Measurements from ENCODE around the gene PCBD2.
"Not testable (repeated sequence)": the region's sequence is repeated elsewhere in the genome, so short reads cannot be mapped to it uniquely, and the experiment has no call there.

PCBD2 gene

GRCh38 chr5:134994560-134995156, 89.7 kb downstream of the PCBD2 start:
- H3K27me3 ChIP-seq (ENCODE audit: control insufficient read depth, insufficient read depth, low read length) = no peaks in the 10 kb centered on the region
- H3K4me1 ChIP-seq (ENCODE audit: control insufficient read depth, insufficient read depth, low read length) = no peaks in the 10 kb centered on the region
- no peaks in the 10 kb centered on the region for H3K36me3 ChIP-seq (ENCODE audit: insufficient read depth, low read length)
- H3K4me2 ChIP-seq (ENCODE audit: low read length) = no peak overlapping the region
- no peaks in the 10 kb centered on the region for H3K9me3 ChIP-seq (replicated peaks; ENCODE audit: low read length)
- no peak overlapping the region for H3K9ac ChIP-seq (ENCODE audit: low read depth, low read length)
- no peak overlapping the region for H3K4me3 ChIP-seq (ENCODE audit: low read length)

GRCh38 chr5:134995850-134996402, 91.0 kb downstream of the PCBD2 start:
- no peak overlapping the region for H3K9ac ChIP-seq (ENCODE audit: low read depth, low read length)
- no peaks in the 10 kb centered on the region for H3K4me1 ChIP-seq (ENCODE audit: control insufficient read depth, insufficient read depth, low read length)
- no peaks in the 10 kb centered on the region for H3K27me3 ChIP-seq (ENCODE audit: control insufficient read depth, insufficient read depth, low read length)
- H3K4me3 ChIP-seq (ENCODE audit: low read length) = no peak overlapping the region
- H3K9me3 ChIP-seq (replicated peaks; ENCODE audit: low read length) = no peaks in the 10 kb centered on the region
- no peaks in the 10 kb centered on the region for H3K36me3 ChIP-seq (ENCODE audit: insufficient read depth, low read length)
- H3K4me2 ChIP-seq (ENCODE audit: low read length) = no peak overlapping the region

GRCh38 chr5:134997015-134997414, 92.1 kb downstream of the PCBD2 start:
- H3K9ac ChIP-seq (ENCODE audit: low read depth, low read length) = no peak overlapping the region
- no peaks in the 10 kb centered on the region for H3K9me3 ChIP-seq (replicated peaks; ENCODE audit: low read length)
- H3K36me3 ChIP-seq (ENCODE audit: insufficient read depth, low read length) = no peaks in the 10 kb centered on the region
- H3K27me3 ChIP-seq (ENCODE audit: control insufficient read depth, insufficient read depth, low read length) = no peaks in the 10 kb centered on the region
- no peaks in the 10 kb centered on the region for H3K4me1 ChIP-seq (ENCODE audit: control insufficient read depth, insufficient read depth, low read length)
- no peak overlapping the region for H3K4me3 ChIP-seq (ENCODE audit: low read length)
- H3K4me2 ChIP-seq (ENCODE audit: low read length) = no peak overlapping the region

GRCh38 chr5:134998068-134998467, 93.1 kb downstream of the PCBD2 start:
- H3K36me3 ChIP-seq (ENCODE audit: insufficient read depth, low read length); H3K4me1 ChIP-seq (ENCODE audit: control insufficient read depth, insufficient read depth, low read length); H3K4me2 ChIP-seq (ENCODE audit: low read length); H3K9ac ChIP-seq (ENCODE audit: low read depth, low read length); H3K9me3 ChIP-seq (replicated peaks; ENCODE audit: low read length); H3K27me3 ChIP-seq (ENCODE audit: control insufficient read depth, insufficient read depth, low read length); H3K4me3 ChIP-seq (ENCODE audit: low read length): not testable (repeated sequence)

- Histone ChIP-seq H3K9ac (ENCODE audit: low read depth, low read length) (no peak overlapping the region), H3K36me3 (ENCODE audit: insufficient read depth, low read length) (no peaks in the 10 kb centered on the region), H3K9me3 (replicated peaks; ENCODE audit: low read length) (no peaks in the 10 kb centered on the region), H3K4me2 (ENCODE audit: low read length) (no peak overlapping the region), H3K4me3 (ENCODE audit: low read length) (no peak overlapping the region), H3K27me3 (ENCODE audit: control insufficient read depth, insufficient read depth, low read length) (no peaks in the 10 kb centered on the region), H3K4me1 (ENCODE audit: control insufficient read depth, insufficient read depth, low read length) (no peaks in the 10 kb centered on the region)
These were observed 99.4 kb downstream of the PCBD2 start for GRCh38 chr5:135004376-135004775.

GRCh38 chr5:135005076-135005475, 100.1 kb downstream of the PCBD2 start:
- no peaks in the 10 kb centered on the region for H3K9me3 ChIP-seq (replicated peaks; ENCODE audit: low read length)
- H3K9ac ChIP-seq (ENCODE audit: low read depth, low read length) = no peak overlapping the region
- H3K4me1 ChIP-seq (ENCODE audit: control insufficient read depth, insufficient read depth, low read length) = no peaks in the 10 kb centered on the region
- H3K27me3 ChIP-seq (ENCODE audit: control insufficient read depth, insufficient read depth, low read length) = no peaks in the 10 kb centered on the region
- H3K4me2 ChIP-seq (ENCODE audit: low read length) = no peak overlapping the region
- no peak overlapping the region for H3K4me3 ChIP-seq (ENCODE audit: low read length)
- H3K36me3 ChIP-seq (ENCODE audit: insufficient read depth, low read length) = no peaks in the 10 kb centered on the region

- no peaks in the 10 kb centered on the region for H3K9me3 ChIP-seq (replicated peaks; ENCODE audit: low read length)
- H3K9ac ChIP-seq (ENCODE audit: low read depth, low read length) = no peak overlapping the region
- H3K36me3 ChIP-seq (ENCODE audit: insufficient read depth, low read length) = no peaks in the 10 kb centered on the region
- no peak overlapping the region for H3K4me3 ChIP-seq (ENCODE audit: low read length)
- no peaks in the 10 kb centered on the region for H3K4me1 ChIP-seq (ENCODE audit: control insufficient read depth, insufficient read depth, low read length)
- H3K4me2 ChIP-seq (ENCODE audit: low read length) = no peak overlapping the region
- no peaks in the 10 kb centered on the region for H3K27me3 ChIP-seq (ENCODE audit: control insufficient read depth, insufficient read depth, low read length)
These were observed 102.4 kb downstream of the PCBD2 start for GRCh38 chr5:135007305-135007704.

- H3K9ac ChIP-seq (ENCODE audit: low read depth, low read length) = no peak overlapping the region
- no peaks in the 10 kb centered on the region for H3K4me1 ChIP-seq (ENCODE audit: control insufficient read depth, insufficient read depth, low read length)
- H3K36me3 ChIP-seq (ENCODE audit: insufficient read depth, low read length) = no peaks in the 10 kb centered on the region
- H3K4me3 ChIP-seq (ENCODE audit: low read length) = no peak overlapping the region
- no peaks in the 10 kb centered on the region for H3K9me3 ChIP-seq (replicated peaks; ENCODE audit: low read length)
- H3K27me3 ChIP-seq (ENCODE audit: control insufficient read depth, insufficient read depth, low read length) = no peaks in the 10 kb centered on the region
- H3K4me2 ChIP-seq (ENCODE audit: low read length) = no peak overlapping the region
These were observed 102.9 kb downstream of the PCBD2 start for GRCh38 chr5:135007749-135008363.

GRCh38 chr5:135008556-135008955, 103.6 kb downstream of the PCBD2 start:
- Histone ChIP-seq H3K4me3 (ENCODE audit: low read length) (no peak overlapping the region), H3K4me2 (ENCODE audit: low read length) (no peak overlapping the region)

GRCh38 chr5:135008981-135009735, 104.2 kb downstream of the PCBD2 start:
- H3K4me2 ChIP-seq (ENCODE audit: low read length) = no peak overlapping the region
- H3K9me3 ChIP-seq (replicated peaks; ENCODE audit: low read length) = no peaks in the 10 kb centered on the region
- H3K4me3 ChIP-seq (ENCODE audit: low read length) = no peak overlapping the region
- no peak overlapping the region for H3K9ac ChIP-seq (ENCODE audit: low read depth, low read length)
- no peaks in the 10 kb centered on the region for H3K36me3 ChIP-seq (ENCODE audit: insufficient read depth, low read length)
- H3K27me3 ChIP-seq (ENCODE audit: control insufficient read depth, insufficient read depth, low read length) = no peaks in the 10 kb centered on the region
- H3K4me1 ChIP-seq (ENCODE audit: control insufficient read depth, insufficient read depth, low read length) = no peaks in the 10 kb centered on the region

More at GRCh38 chr5:135008556-135008955, 103.6 kb downstream of the PCBD2 start:
- H3K36me3 ChIP-seq (ENCODE audit: insufficient read depth, low read length) = no peaks in the 10 kb centered on the region
- no peaks in the 10 kb centered on the region for H3K27me3 ChIP-seq (ENCODE audit: control insufficient read depth, insufficient read depth, low read length)
- no peak overlapping the region for H3K9ac ChIP-seq (ENCODE audit: low read depth, low read length)
- H3K9me3 ChIP-seq (replicated peaks; ENCODE audit: low read length) = no peaks in the 10 kb centered on the region
- no peaks in the 10 kb centered on the region for H3K4me1 ChIP-seq (ENCODE audit: control insufficient read depth, insufficient read depth, low read length)

GRCh38 chr5:135009736-135010501, 105.0 kb downstream of the PCBD2 start:
- no peaks in the 10 kb centered on the region for H3K27me3 ChIP-seq (ENCODE audit: control insufficient read depth, insufficient read depth, low read length)
- H3K9ac ChIP-seq (ENCODE audit: low read depth, low read length) = no peak overlapping the region
- H3K4me3 ChIP-seq (ENCODE audit: low read length) = no peak overlapping the region
- no peaks in the 10 kb centered on the region for H3K36me3 ChIP-seq (ENCODE audit: insufficient read depth, low read length)
- H3K9me3 ChIP-seq (replicated peaks; ENCODE audit: low read length) = no peaks in the 10 kb centered on the region
- no peaks in the 10 kb centered on the region for H3K4me1 ChIP-seq (ENCODE audit: control insufficient read depth, insufficient read depth, low read length)
- H3K4me2 ChIP-seq (ENCODE audit: low read length) = no peak overlapping the region
